ENCODE measurements around the gene TASOR2. TPM values are rescaled to one million over a fixed set of nuclear protein-coding genes. Genes with fewer than 3 reads are reported as not detected.

TASOR2 gene
- 139 TPM for total RNA-seq

DNA sequence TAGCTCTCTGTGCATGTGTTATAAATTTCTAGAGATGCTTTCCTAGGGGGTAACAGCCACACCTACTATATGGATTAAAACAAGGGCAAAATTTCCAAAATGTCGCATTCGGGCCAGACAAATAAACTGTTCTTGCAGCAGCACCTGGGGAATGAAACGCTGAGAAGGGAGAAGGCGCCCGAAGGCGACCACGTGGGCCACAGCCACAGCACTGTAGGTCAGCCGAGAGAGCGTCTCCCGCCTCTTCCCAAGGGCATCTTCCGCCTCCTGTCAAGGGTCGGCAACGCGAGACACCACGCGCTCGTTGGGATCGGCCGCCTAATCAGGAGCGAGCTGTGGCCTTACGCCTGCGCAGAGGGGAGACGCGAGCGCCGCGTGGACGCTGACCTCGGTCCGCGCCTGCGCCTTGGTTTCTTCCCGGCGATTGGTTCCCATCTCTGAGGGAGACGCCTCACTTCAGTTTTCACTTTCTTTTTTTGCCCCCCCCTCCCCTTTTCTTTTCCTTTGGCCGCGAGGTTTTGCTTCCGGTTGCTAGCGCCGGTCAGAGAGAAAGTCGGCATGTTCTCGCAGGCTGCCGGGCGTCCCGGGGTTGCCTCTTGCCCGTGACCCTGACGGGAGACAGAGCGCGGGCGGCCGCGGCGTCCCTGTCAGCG, at the start of gene TASOR2:
Gene TASOR2 (plus strand): TSS at position 521 of the 653 bp plus-strand sequence. CDS start 35,805 bp downstream, outside the sequence.

DNA sequence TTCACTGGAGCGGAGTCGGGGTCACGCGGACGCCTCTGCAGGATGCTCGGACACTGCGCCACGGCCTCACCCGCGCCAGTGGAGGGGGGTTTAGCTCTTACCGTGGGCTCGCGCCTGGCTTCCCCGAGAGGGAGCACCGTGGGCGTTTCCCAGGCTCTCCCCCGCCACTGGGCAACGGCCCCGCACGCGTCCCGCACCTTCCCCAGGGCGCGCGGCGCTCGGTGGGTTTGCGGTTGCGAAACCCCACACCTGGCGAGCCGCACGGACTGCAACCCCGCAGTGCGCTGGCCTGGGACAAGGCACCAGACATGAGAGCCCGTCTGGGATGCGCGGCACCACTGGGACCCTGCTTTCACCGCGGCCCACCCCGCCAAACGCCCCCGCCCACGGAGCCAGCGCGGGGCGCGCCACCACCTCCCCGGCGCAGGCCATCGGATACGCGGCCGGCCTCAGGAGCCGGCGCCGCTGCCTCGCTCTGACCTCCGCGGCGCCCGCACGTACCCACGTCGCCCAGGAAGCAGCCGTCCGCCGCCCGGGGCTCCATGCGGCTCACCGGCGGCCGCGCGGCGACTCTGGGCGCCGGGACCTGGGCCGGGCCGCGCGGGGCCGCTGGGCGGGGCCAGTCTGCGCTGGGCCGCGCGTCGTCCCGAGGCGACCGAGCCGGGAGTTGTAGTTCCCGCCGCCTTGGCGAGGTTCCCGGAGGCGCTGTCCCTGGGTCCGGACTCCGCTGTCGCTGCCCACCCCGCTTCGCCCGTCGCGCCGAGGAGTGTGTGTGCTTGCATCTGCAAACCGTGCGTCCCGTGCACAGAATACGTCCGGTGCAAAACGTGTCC, 18.4 kb upstream of the TASOR2 start, which contains the start of gene ASB13:
Gene ASB13 (minus strand): TSS at position 588 of the 833 bp plus-strand sequence. CDS start 44 bp downstream, at position 544.

Other genes starting within 250 kb of the TASOR2 start
- gene CALML5, start 185.3 kb upstream of the TASOR2 start, total RNA-seq: not detected
- not detected for gene CALML3, start 159.9 kb upstream of the TASOR2 start, total RNA-seq
- gene ASB13, start 18.2 kb upstream of the TASOR2 start, total RNA-seq: 19.1 TPM
- 331 TPM for gene GDI2, start 128.6 kb downstream of the TASOR2 start, total RNA-seq
- gene ANKRD16, start 205.1 kb downstream of the TASOR2 start, total RNA-seq: 14.1 TPM
- 82.3 TPM for gene FBH1, start 205.4 kb downstream of the TASOR2 start, total RNA-seq

Measured in parietal lobe (tissue), 1 donor.